Osteocyte (in vitro differentiated cells): ENCODE measurements around the gene SNRPA1. TPM values are rescaled to one million over a fixed set of nuclear protein-coding genes. Genes with fewer than 3 reads are reported as not detected.

ENCODE experiments used
- DNase-seq: peaks from one replicate; pipeline ENCODE4 v3.0.0; 2021; ENCODE audit warnings: mixed read lengths; ENCODE audit not compliant: unreplicated experiment; ENCODE audit errors: extremely low spot score
- H3K27ac Mint-ChIP-seq: one replicate; pipeline ENCODE4 v1.8.0; 2021; ENCODE audit warnings: mild to moderate bottlenecking, mixed read lengths; ENCODE audit not compliant: unreplicated experiment
- H3K27me3 Mint-ChIP-seq: one replicate; pipeline ENCODE4 v1.8.0; 2021; ENCODE audit warnings: mixed read lengths; ENCODE audit not compliant: unreplicated experiment
- H3K36me3 Mint-ChIP-seq: one replicate; pipeline ENCODE4 v1.8.0; 2021; ENCODE audit warnings: mixed read lengths; ENCODE audit not compliant: unreplicated experiment
- H3K4me1 Mint-ChIP-seq: one replicate; pipeline ENCODE4 v1.8.0; 2021; ENCODE audit warnings: mixed read lengths; ENCODE audit not compliant: unreplicated experiment
- H3K4me3 Mint-ChIP-seq: one replicate; pipeline ENCODE4 v1.8.0; 2021; ENCODE audit warnings: mild to moderate bottlenecking, moderate library complexity, mixed read lengths; ENCODE audit not compliant: unreplicated experiment
- H3K9me3 Mint-ChIP-seq: one replicate; pipeline ENCODE4 v1.8.0; 2021; ENCODE audit warnings: mixed read lengths; ENCODE audit not compliant: unreplicated experiment
- total RNA-seq: library from RNA; stranded (reverse); gene quantifications from 2 replicates; pipeline ENCODE4 v1.2.1, GENCODE V29; 2021
- TF ChIP-seq, protein P1 (sequence below): fragments of 200-600 bp; sonication (generic); IDR thresholded peaks from 2 replicates; pipeline ENCODE4 v1.5.0; 2021; ENCODE audit warnings: antibody characterized with exemption, mild to moderate bottlenecking, moderate library complexity

Gene SNRPA1
- total RNA-seq, 1 donor from 2014 or later = 34.6 TPM

DNA sequence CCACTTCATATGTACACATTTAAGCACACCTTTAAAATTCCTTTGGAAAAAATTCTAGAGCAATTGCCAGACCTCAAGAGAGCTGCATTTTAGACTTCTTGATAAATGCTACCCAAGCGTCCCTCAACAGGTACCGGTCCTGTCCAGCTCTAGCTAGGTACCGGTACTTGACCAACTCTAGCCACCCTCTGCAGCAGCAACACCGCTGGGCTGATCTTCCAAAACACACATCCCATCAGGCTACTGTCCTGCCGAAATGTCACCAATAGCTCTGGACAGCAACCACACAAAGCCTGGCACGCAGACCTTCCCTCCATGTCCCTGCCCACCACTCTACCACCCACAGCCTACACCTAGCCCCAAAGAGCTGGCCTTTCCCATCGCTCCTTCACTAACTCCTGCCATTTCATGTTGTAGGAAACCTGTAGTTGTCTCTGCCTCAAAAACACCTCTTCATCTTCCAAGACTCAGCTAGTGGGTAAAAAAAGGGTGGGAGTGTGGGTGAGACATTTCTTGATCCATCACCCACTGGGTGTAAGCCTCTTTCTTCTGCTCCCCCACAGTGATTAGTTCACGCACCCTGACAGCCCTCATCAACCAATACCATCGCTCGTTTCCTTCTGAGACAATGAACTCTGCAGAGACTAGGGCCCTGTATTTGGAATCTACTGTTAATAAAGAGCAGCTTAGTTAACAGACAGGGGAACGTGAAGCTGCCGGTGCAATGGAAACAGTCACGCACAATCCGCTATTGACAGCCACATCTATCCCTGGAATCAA, 50.0 kb downstream of the SNRPA1 start:
- DNase-seq = no peak
- no peaks in the 10 kb centered on the region for H3K9me3 Mint-ChIP-seq
- no peak overlapping the region for H3K4me3 Mint-ChIP-seq
- H3K27ac Mint-ChIP-seq = peak overlapping the region; percentile 15
- peaks cover 8% of the 10 kb centered on the region for H3K36me3 Mint-ChIP-seq
- TF ChIP-seq, protein P1, sequence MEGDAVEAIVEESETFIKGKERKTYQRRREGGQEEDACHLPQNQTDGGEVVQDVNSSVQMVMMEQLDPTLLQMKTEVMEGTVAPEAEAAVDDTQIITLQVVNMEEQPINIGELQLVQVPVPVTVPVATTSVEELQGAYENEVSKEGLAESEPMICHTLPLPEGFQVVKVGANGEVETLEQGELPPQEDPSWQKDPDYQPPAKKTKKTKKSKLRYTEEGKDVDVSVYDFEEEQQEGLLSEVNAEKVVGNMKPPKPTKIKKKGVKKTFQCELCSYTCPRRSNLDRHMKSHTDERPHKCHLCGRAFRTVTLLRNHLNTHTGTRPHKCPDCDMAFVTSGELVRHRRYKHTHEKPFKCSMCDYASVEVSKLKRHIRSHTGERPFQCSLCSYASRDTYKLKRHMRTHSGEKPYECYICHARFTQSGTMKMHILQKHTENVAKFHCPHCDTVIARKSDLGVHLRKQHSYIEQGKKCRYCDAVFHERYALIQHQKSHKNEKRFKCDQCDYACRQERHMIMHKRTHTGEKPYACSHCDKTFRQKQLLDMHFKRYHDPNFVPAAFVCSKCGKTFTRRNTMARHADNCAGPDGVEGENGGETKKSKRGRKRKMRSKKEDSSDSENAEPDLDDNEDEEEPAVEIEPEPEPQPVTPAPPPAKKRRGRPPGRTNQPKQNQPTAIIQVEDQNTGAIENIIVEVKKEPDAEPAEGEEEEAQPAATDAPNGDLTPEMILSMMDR = no peak
- H3K4me1 Mint-ChIP-seq = peaks cover 66% of the 10 kb centered on the region
- H3K27me3 Mint-ChIP-seq = no peaks in the 10 kb centered on the region

DNA sequence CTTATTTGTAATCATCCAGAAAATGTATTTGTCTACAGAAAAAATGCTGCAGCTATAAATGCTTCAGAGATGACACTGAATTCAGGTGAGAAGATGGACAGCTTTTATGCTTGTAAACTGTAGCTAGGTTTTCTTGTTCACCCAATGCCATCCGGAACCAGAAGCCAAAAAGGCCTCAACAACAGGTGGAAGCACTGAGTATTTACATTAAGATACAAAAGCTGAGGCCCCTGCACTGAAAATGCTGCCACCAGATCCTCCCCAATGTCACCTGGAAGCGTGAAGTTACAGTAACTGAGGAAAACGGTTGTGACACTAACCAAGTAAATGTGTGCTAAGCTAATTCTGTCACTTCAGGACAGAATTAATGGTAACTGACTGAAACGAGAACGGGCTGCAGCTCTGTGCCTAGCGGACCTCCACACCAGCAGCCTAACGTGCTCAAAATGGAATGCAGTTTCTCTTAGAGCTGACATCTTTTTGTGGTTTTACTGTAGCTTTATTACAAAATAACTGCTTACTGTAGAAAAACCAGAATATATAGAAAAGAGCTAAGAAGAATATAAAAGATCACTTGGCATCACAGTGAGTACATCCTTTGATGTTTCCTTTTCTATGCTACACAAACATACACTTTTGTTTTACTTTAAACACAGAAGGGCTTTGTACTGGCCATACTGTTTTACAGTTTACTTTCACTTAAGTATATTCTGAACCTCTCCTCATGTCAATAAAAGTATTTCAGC, 50.8 kb downstream of the SNRPA1 start:
- H3K9me3 Mint-ChIP-seq = no peaks in the 10 kb centered on the region
- H3K36me3 Mint-ChIP-seq = peaks cover 7% of the 10 kb centered on the region
- DNase-seq = no peak
- peaks cover 65% of the 10 kb centered on the region for H3K4me1 Mint-ChIP-seq
- no peaks in the 10 kb centered on the region for H3K27me3 Mint-ChIP-seq
- TF ChIP-seq, protein P1 = no peak
- H3K4me3 Mint-ChIP-seq = no peak overlapping the region
- peak overlapping the region; percentile 15 for H3K27ac Mint-ChIP-seq

DNA sequence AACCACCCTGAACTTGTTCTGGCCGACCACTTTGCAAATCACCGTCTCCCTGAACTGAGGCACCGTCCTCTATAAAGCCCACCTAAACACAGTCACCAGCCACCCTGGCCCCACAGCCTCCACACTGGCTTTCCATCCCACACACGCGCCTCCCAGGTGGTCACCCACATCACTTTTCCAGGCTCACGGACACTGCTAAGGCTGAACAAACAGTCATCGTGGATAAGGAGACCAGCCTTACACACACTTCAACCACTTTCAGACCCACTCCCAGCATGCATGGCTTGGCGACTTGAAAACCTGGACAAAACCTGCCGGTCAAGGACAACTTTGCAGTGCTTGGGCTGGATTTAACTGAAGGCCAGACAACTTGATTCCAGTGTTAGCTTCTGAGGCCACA, 51.6 kb downstream of the SNRPA1 start:
- DNase-seq = peak; percentile 72
- Mint-ChIP-seq H3K4me3 (no peak overlapping the region), H3K27me3 (no peaks in the 10 kb centered on the region), H3K36me3 (peaks cover 5% of the 10 kb centered on the region), H3K27ac (peak overlapping the region; percentile 39), H3K9me3 (no peaks in the 10 kb centered on the region), H3K4me1 (peaks cover 62% of the 10 kb centered on the region)
- TF ChIP-seq, protein P1 = no peak

DNA sequence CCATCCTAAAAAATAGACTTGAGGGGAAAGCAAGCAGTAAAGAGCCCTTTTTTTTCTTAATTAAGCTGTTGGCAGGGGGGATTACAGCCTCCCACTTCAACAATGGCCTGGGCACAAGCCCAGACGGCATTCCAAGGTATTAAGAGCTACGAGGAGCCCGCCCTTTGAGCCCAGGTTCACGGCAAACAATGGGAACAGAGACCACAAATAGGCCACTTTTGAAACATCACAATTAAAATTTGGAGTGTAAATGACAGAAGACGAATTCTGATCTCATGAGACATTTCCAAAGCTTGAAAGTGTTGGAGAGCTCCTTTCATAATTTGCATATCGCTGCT, 52.1 kb downstream of the SNRPA1 start:
- TF ChIP-seq, protein P1 = no peak
- no peak for DNase-seq
- Mint-ChIP-seq H3K27me3 (no peaks in the 10 kb centered on the region), H3K36me3 (peaks cover 4% of the 10 kb centered on the region), H3K27ac (peak overlapping the region; percentile 18), H3K9me3 (no peaks in the 10 kb centered on the region), H3K4me3 (no peak overlapping the region), H3K4me1 (peaks cover 57% of the 10 kb centered on the region)
